Upper lobe of left lung (tissue), 6 donors: Measurements from ENCODE around the gene RAX2. TPM values are rescaled to one million over a fixed set of nuclear protein-coding genes. Genes with fewer than 3 reads are reported as not detected.

Experiments used
- ATAC-seq, 2 donors: fragments of 200-7000 bp; cut with Tn5 transposase; one replicate each; pipeline ENCODE4 v1.9.1; 2022; ENCODE audit warnings: mild to moderate bottlenecking in 2 of 2, moderate library complexity in 2 of 2; ENCODE audit not compliant: low FRiP score in 2 of 2
- DNase-seq, 2 donors: peaks; one replicate each; pipeline ENCODE4 v3.0.0-alpha.2; 2019 to 2020
- H3K27ac ChIP-seq, 4 donors: fragments of 200-600 bp; sonication (generic); one replicate each; pipeline ENCODE4 v1.5.1; 2016 to 2019
- H3K27me3 ChIP-seq, 4 donors: fragments of 200-600 bp; sonication (generic); one replicate each; pipeline ENCODE4 v1.5.1; 2017 to 2019
- H3K36me3 ChIP-seq, 4 donors: fragments of 200-600 bp; sonication (generic); one replicate each; pipeline ENCODE4 v1.5.1; 2016 to 2019
- H3K4me1 ChIP-seq, 4 donors: fragments of 200-600 bp; sonication (generic); one replicate each; pipeline ENCODE4 v1.5.1; 2018 to 2019
- H3K4me3 ChIP-seq, 4 donors: fragments of 200-600 bp; sonication (generic); one replicate each; pipeline ENCODE4 v1.5.1; 2017 to 2019; ENCODE audit warnings: mild to moderate bottlenecking in 2 of 4, moderate library complexity in 1 of 4
- H3K9me3 ChIP-seq, 4 donors: fragments of 200-600 bp; sonication (generic); one replicate each; pipeline ENCODE4 v1.5.1; 2018 to 2019
- CTCF ChIP-seq, 6 experiments: fragments of 450-650 bp in 4 of 6; fragments of 200-600 bp in 2 of 6; sonication (generic) in 2 of 6; IDR thresholded peaks; one replicate each; pipeline ENCODE4 v1.5.1; 2016 to 2019; ENCODE audit warnings: antibody characterized with exemption in 6 of 6
- EP300 ChIP-seq, 4 donors: sonication (generic); formaldehyde crosslinking; IDR thresholded peaks; one replicate each; pipeline ENCODE4 v1.5.1; 2017; ENCODE audit warnings: antibody characterized with exemption in 4 of 4, control low read depth in 2 of 4
- POLR2A ChIP-seq, 4 donors: fragments of 450-650 bp; IDR thresholded peaks; one replicate each; pipeline ENCODE4 v1.5.1; 2016 to 2017; ENCODE audit warnings: antibody characterized with exemption in 4 of 4, mild to moderate bottlenecking in 2 of 4
- POLR2AphosphoS5 ChIP-seq, 2 donors: sonication (generic); formaldehyde crosslinking; IDR thresholded peaks; one replicate each; pipeline ENCODE4 v1.5.1; 2017; ENCODE audit warnings: antibody characterized with exemption in 2 of 2
- WGBS, 2 donors: methylation state at CpG; one replicate each; pipeline ENCODE4 v1.1.5; 2017 to 2018; 5-methylcytosine and 5-hydroxymethylcytosine counted together
- total RNA-seq, 6 donors: library from RNA; depleted of rRNA in 4 of 6; stranded (reverse); fragments of >200 nt in 4 of 6; gene quantifications; one replicate each; pipeline versions ENCODE4 v1.1.0 to v1.2.1, GENCODE V29; 2016 to 2021
- donor health status: DM: no; HTN: no; CAD: no; lungs with moderate emphysema.
- donor health status: DM: no; HTN: yes; CAD: no; lungs with severe emphysema.

RAX2 gene
- total RNA-seq, 6 donors from 2014 or later, result not detected

GRCh38 chr19:3776479-3777040 lies 4.5 kb upstream of the RAX2 start:
- Histone ChIP-seq H3K4me1 (no peaks in the 10 kb centered on the region), H3K9me3 (peaks cover 3 to 13% (median 6%) of the 10 kb centered on the region in 4 donors), H3K27ac (no peak overlapping the region), H3K36me3 (peaks cover 0 to 2% (median 0%) of the 10 kb centered on the region in 4 donors), H3K27me3 (no peaks in the 10 kb centered on the region), H3K4me3 (no peak overlapping the region)
- no peak for DNase-seq
- TF ChIP-seq CTCF (IDR thresholded peaks at IDR 0.05) (no peak), POLR2A (IDR thresholded peaks at IDR 0.05) (no peak), EP300 (IDR thresholded peaks at IDR 0.05) (no peak), POLR2AphosphoS5 (IDR thresholded peaks at IDR 0.05) (no peak)
- WGBS, 2 donors, result 84 to 94% methylated on average over 1 of the region's 1 CpG
- ATAC-seq, result no peak

GRCh38 chr19:3775831-3776230 lies 3.8 kb upstream of the RAX2 start:
- Histone ChIP-seq H3K27ac (no peak overlapping the region), H3K4me1 (no peaks in the 10 kb centered on the region), H3K36me3 (no peaks in the 10 kb centered on the region), H3K9me3 (peaks cover 0 to 5% (median 0%) of the 10 kb centered on the region in 4 donors), H3K4me3 (no peak overlapping the region), H3K27me3 (no peaks in the 10 kb centered on the region)
- DNase-seq (no peak), ATAC-seq (no peak)
- WGBS, 2 donors, result 92 to 95% methylated on average over 2 to 5 of the region's 5 CpGs
- TF ChIP-seq EP300 (IDR thresholded peaks at IDR 0.05) (no peak), POLR2AphosphoS5 (IDR thresholded peaks at IDR 0.05) (no peak), CTCF (IDR thresholded peaks at IDR 0.05) (no peak), POLR2A (IDR thresholded peaks at IDR 0.05) (no peak)

- TF ChIP-seq CTCF (IDR thresholded peaks at IDR 0.05) (no peak), EP300 (IDR thresholded peaks at IDR 0.05) (no peak), POLR2AphosphoS5 (IDR thresholded peaks at IDR 0.05) (no peak), POLR2A (IDR thresholded peaks at IDR 0.05) (no peak)
- Histone ChIP-seq H3K36me3 (no peaks in the 10 kb centered on the region), H3K27ac (no peak overlapping the region), H3K27me3 (no peaks in the 10 kb centered on the region), H3K4me3 (no peak overlapping the region), H3K4me1 (no peaks in the 10 kb centered on the region), H3K9me3 (peaks cover 0 to under 1% (median 0%) of the 10 kb centered on the region in 4 donors)
- 77% methylated on average over 2 of the region's 2 CpGs; no CpG with 5 or more reads in 1 of the 2 donors for WGBS, 2 donors
- DNase-seq, result no peak
- no peak for ATAC-seq
Observed at GRCh38 chr19:3775374-3775711, 3.3 kb upstream of the RAX2 start.

GRCh38 chr19:3774621-3775373 lies 2.8 kb upstream of the RAX2 start:
- no peak for TF ChIP-seq EP300 (IDR thresholded peaks at IDR 0.05)
- no peak for ATAC-seq
- H3K27me3 ChIP-seq, result no peaks in the 10 kb centered on the region
- DNase-seq, result peak in 1 of 2 donors; percentile 73
- H3K4me1 ChIP-seq, result no peaks in the 10 kb centered on the region
- no peak overlapping the region for H3K4me3 ChIP-seq
- no peaks in the 10 kb centered on the region for H3K9me3 ChIP-seq
- H3K27ac ChIP-seq, result no peak overlapping the region
- H3K36me3 ChIP-seq, result peaks cover 0 to 3% (median 1%) of the 10 kb centered on the region in 4 donors
- WGBS, 2 donors, result 61 to 65% methylated on average over 9 to 23 of the region's 25 CpGs

GRCh38 chr19:3773814-3774515 lies 1.9 kb upstream of the RAX2 start:
- DNase-seq, result no peak
- H3K4me3 ChIP-seq, result no peak overlapping the region
- no peaks in the 10 kb centered on the region for H3K27me3 ChIP-seq
- no peaks in the 10 kb centered on the region for H3K9me3 ChIP-seq
- H3K4me1 ChIP-seq, result no peaks in the 10 kb centered on the region
- no peak overlapping the region for H3K27ac ChIP-seq
- 79 to 82% methylated on average over 12 of the region's 12 CpGs for WGBS, 2 donors
- no peak for ATAC-seq
- TF ChIP-seq POLR2AphosphoS5 (IDR thresholded peaks at IDR 0.05), result no peak
- TF ChIP-seq CTCF (IDR thresholded peaks at IDR 0.05), result no peak
- TF ChIP-seq POLR2A (IDR thresholded peaks at IDR 0.05), result no peak
- TF ChIP-seq EP300 (IDR thresholded peaks at IDR 0.05), result no peak
- H3K36me3 ChIP-seq, result peaks cover 0 to 10% (median 6%) of the 10 kb centered on the region in 4 donors
